Progenitor cell of endocrine pancreas (in vitro differentiated cells): Measurements from ENCODE around the gene POLR3K. TPM values are rescaled to one million over a fixed set of nuclear protein-coding genes. Genes with fewer than 3 reads are reported as not detected.
"Not testable (repeated sequence)": the region's sequence is repeated elsewhere in the genome, so short reads cannot be mapped to it uniquely, and the experiment has no call there.

Experiments
- DNase-seq: peaks from one replicate; pipeline ENCODE4 v3.0.0; 2021; ENCODE audit warnings: low spot score; ENCODE audit not compliant: unreplicated experiment
- H3K27ac Mint-ChIP-seq: 2 replicates; pipeline ENCODE4 v1.8.0; 2021; ENCODE audit warnings: mild to moderate bottlenecking, moderate library complexity, mixed read lengths
- H3K27me3 Mint-ChIP-seq: 2 replicates; pipeline ENCODE4 v1.8.0; 2021; ENCODE audit warnings: mixed read lengths
- H3K36me3 Mint-ChIP-seq: 2 replicates; pipeline ENCODE4 v1.8.0; 2022; ENCODE audit warnings: mixed read lengths; ENCODE audit not compliant: insufficient read depth
- H3K4me1 Mint-ChIP-seq: 2 replicates; pipeline ENCODE4 v1.8.0; 2021; ENCODE audit warnings: low read depth, mixed read lengths
- H3K4me3 Mint-ChIP-seq: 2 replicates; pipeline ENCODE4 v1.8.0; 2021; ENCODE audit warnings: low read depth, mild to moderate bottlenecking, moderate library complexity, mixed read lengths
- H3K9me3 Mint-ChIP-seq: 2 replicates; pipeline ENCODE4 v1.8.0; 2021; ENCODE audit warnings: low read depth, mixed read lengths
- total RNA-seq: library from RNA; stranded (reverse); gene quantifications from 2 replicates; pipeline ENCODE4 v1.2.1, GENCODE V29; 2021
- TF ChIP-seq, protein P1 (sequence below): fragments of 200-600 bp; sonication (generic); IDR thresholded peaks from one replicate; pipeline ENCODE4 v1.5.0; 2021; ENCODE audit warnings: antibody characterized with exemption, mild to moderate bottlenecking; ENCODE audit not compliant: unreplicated experiment

Gene POLR3K
- total RNA-seq, 1 donor from 2014 or later: 11.1 TPM

DNA sequence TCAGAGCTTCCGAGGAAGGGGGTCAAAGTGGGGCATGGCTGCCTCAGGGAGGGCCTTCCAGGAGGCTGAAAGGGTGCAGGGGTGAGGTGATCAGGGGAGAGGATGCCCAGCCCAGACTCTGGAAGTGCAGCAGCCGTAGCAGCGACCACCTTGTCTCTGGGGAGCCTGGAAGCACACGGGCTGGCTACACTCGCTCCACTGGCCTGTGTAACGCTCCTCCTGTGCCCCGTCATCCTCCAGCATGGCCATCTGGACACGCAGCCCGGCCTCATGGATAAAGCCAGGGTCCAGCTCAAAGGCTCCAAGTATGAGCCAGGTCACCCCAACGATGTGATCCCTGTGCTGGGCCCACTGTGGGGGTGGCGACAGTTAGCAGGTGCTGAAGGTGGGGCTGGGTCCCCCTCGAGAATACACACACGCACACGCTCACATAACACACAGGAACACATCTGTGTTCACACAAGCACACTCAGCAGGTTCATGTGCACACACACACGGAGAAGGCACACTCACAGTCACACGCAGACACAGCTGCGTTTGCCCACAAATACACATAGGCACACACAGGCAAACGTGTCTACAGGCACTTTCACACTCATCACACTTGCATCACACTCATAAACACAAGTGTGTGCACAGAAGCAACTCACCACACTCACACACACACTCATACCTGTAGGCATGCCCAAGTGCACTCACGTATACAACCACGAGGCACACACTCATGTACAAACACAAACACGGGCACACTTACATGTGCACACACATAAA is 19.3 kb downstream of the POLR3K start:
- TF ChIP-seq, protein P1, sequence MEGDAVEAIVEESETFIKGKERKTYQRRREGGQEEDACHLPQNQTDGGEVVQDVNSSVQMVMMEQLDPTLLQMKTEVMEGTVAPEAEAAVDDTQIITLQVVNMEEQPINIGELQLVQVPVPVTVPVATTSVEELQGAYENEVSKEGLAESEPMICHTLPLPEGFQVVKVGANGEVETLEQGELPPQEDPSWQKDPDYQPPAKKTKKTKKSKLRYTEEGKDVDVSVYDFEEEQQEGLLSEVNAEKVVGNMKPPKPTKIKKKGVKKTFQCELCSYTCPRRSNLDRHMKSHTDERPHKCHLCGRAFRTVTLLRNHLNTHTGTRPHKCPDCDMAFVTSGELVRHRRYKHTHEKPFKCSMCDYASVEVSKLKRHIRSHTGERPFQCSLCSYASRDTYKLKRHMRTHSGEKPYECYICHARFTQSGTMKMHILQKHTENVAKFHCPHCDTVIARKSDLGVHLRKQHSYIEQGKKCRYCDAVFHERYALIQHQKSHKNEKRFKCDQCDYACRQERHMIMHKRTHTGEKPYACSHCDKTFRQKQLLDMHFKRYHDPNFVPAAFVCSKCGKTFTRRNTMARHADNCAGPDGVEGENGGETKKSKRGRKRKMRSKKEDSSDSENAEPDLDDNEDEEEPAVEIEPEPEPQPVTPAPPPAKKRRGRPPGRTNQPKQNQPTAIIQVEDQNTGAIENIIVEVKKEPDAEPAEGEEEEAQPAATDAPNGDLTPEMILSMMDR: no peak
- Mint-ChIP-seq H3K27me3 (no peaks in the 10 kb centered on the region), H3K4me1 (no peaks in the 10 kb centered on the region), H3K4me3 (no peak overlapping the region), H3K36me3 (no peaks in the 10 kb centered on the region), H3K27ac (no peak overlapping the region), H3K9me3 (no peaks in the 10 kb centered on the region)
- no peak for DNase-seq

DNA sequence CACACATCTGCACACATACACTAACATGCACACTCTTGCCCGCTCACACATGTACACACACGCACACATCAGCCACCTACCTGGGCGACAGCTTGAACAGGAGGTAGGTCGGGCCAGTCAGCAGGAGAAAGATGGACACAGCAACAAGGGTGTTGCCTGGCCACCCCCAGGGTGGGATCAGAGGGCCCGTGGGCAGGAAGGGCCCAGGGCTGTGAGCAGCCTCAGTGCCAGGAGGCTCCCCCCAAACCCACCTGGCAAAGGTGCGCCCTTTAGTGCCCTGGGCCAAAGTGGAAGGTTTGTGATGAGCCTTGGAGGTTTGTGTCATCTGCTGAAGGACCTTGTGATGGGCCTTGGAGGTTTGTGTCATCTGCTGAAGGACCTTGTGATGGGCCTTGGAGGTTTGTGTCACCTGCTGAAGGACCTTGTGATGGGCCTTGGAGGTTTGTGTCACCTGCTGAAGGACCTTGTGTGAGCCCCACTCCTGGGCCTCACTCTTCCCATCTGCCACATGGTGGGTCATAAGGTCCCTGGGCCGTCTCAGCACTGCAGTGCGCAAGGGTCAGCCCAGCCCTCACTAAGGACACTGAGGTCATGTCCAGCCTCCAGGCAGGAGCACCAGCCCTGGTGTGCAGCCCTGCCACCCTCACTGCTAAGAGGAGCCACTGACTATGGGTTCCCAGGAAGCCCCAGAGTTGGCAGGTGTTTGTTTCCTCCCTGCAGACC is 20.1 kb downstream of the POLR3K start:
- H3K9me3 Mint-ChIP-seq, H3K27me3 Mint-ChIP-seq, H3K27ac Mint-ChIP-seq, DNase-seq, H3K4me1 Mint-ChIP-seq, H3K36me3 Mint-ChIP-seq, H3K4me3 Mint-ChIP-seq: not testable (repeated sequence)

DNA sequence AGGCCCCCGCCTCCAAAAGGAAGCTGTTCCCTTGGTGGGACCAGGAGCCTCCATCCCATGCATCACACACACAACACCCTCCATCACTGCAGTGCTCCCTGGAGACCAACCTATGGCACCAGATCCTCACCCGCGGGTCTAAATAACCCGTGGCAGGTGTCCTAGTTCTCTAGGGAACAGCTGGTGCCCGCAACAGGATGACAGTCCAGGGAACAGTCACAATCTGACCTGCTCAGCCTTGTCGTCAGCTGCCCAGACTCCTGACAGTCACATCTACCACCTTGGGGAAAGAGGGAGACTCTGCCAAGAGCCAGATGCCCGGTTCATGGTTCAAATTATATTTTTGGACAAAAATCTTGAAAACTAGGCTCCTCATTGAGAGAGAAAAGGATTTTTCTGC is 22.8 kb downstream of the POLR3K start:
- H3K27me3 Mint-ChIP-seq: not testable (repeated sequence)

DNA sequence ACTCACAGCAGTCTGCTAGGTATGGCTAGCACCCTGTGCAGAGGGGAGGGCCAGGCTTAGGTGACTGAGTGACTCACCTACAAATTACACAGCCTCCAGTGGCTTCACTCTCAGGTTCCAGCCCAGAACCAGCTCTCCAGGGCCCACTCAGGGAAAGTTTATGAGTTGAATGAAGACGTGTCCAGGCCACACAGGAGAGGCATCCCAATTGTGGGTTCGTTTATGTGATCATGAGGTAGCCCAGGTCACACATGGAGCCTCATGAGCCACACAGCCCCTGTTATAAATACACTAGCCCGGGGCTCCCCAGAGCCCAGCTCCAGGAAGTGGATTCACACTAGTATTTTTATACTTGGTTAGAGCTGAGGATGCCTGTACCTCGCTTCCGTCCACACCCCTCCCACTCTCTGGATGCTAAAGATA is 27.5 kb downstream of the POLR3K start:
- not testable (repeated sequence) for H3K9me3 Mint-ChIP-seq, H3K27ac Mint-ChIP-seq, H3K27me3 Mint-ChIP-seq, DNase-seq, H3K4me3 Mint-ChIP-seq, H3K4me1 Mint-ChIP-seq, H3K36me3 Mint-ChIP-seq

More for the DNA sequence above, 22.8 kb downstream of the POLR3K start:
- H3K27ac Mint-ChIP-seq, H3K9me3 Mint-ChIP-seq, H3K4me3 Mint-ChIP-seq, DNase-seq, H3K4me1 Mint-ChIP-seq, H3K36me3 Mint-ChIP-seq: not testable (repeated sequence)

DNA sequence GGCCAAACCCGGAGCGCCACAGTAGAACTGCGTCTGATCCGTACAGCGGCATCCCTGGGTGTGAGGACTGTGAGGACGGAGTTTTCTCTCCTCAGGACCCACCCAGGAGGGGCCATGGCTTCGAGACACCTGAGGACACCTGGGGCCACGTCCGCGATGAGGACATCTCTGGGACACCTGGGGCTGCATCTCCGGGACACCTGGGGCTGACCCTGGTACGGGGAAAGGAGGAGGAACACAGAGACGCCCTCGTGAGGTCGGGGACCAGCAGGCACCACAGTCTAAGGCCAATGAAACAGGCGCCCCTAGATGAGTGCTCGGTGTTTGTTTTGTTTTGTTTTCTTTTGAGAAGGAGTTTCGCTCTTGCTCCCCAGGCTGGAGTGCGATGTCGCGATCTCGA is 29.3 kb downstream of the POLR3K start:
- H3K4me3 Mint-ChIP-seq, H3K4me1 Mint-ChIP-seq, DNase-seq, H3K27me3 Mint-ChIP-seq, H3K27ac Mint-ChIP-seq, H3K36me3 Mint-ChIP-seq, H3K9me3 Mint-ChIP-seq: not testable (repeated sequence)

DNA sequence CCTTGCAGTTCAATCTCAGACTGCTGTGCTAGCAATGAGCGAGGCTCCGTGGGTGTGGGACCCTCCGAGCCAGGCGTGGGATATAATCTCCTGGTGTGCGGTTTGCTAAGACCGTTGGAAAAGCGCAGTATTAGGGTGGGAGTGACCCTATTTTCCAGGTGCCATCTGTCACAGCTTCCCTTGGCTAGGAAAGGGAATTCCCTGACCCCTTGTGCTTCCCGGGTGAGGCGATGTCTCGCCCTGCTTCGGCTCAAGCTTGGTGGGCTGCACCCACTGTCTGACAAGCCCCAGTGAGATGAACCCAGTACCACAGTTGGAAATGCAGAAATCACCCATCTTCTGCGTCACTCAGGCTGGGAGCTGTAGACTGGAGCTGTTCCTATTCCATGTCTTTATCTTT is 32.5 kb downstream of the POLR3K start:
- H3K27me3 Mint-ChIP-seq, H3K4me1 Mint-ChIP-seq, H3K27ac Mint-ChIP-seq, H3K36me3 Mint-ChIP-seq, H3K9me3 Mint-ChIP-seq, H3K4me3 Mint-ChIP-seq, DNase-seq: not testable (repeated sequence)

DNA sequence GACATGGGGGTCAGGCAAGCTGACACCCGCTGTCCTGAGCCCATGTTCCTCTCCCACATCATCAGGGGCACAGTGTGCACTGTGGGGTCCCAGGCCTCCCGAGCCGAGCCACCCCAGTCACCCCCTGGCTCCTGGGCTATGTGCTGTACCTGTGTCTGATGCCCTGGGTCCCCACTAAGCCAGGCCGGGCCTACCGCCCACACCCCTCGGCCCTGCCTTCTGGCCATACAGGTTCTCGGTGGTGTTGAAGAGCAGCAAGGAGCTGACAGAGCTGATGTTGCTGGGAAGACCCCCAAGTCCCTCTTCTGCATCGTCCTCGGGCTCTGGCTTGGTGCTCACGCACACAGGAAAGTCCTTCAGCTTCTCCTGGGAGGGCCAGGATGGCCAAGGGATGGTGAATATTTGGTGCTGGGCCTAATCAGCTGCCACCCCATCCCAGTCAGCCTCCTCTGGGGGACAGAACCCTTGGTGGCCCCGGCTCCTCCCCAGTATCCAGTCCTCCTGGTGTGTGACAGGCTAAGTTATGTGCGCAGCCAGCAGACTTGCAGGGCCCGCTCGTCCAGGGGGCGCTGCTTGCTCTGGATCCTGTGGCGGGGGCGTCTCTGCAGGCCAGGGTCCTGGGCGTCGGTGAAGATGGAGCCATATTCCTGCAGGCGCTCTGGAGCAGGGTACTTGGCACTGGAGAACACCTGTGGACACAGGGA is 36.2 kb downstream of the POLR3K start:
- not testable (repeated sequence) for H3K4me1 Mint-ChIP-seq, H3K27ac Mint-ChIP-seq, H3K27me3 Mint-ChIP-seq, DNase-seq, H3K36me3 Mint-ChIP-seq, H3K9me3 Mint-ChIP-seq, H3K4me3 Mint-ChIP-seq

DNA sequence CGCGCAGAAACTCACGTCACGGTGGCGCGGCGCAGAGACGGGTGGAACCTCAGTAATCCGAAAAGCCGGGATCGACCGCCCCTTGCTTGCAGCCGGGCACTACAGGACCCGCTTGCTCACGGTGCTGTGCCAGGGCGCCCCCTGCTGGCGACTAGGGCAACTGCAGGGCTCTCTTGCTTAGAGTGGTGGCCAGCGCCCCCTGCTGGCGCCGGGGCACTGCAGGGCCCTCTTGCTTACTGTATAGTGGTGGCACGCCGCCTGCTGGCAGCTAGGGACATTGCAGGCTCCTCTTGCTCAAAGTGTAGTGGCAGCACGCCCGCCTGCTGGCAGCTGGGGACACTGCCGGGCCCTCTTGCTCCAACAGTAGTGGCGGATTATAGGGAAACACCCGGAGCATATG is 42.6 kb downstream of the POLR3K start:
- H3K27me3 Mint-ChIP-seq, H3K4me1 Mint-ChIP-seq, H3K36me3 Mint-ChIP-seq, H3K9me3 Mint-ChIP-seq, H3K27ac Mint-ChIP-seq, H3K4me3 Mint-ChIP-seq: not testable (repeated sequence)
- TF ChIP-seq, protein P1: peak; percentile 28
- peak; percentile 54 for DNase-seq
